Activated CD8-positive, alpha-beta T cell treated with anti-CD3 and anti-CD28 coated beads for 36 hours (primary cell): ENCODE data around the gene ALDH1A2. TPM values are rescaled to one million over a fixed set of nuclear protein-coding genes. Genes with fewer than 3 reads are reported as not detected.
"Not testable (repeated sequence)": the region's sequence is repeated elsewhere in the genome, so short reads cannot be mapped to it uniquely, and the experiment has no call there.

ENCODE experiments used
- ATAC-seq: fragments of 200-7000 bp; cut with Tn5 transposase; one replicate; pipeline ENCODE4 v1.10.0; 2021; ENCODE audit warnings: mild to moderate bottlenecking, moderate library complexity
- CTCF ChIA-PET: fragments of 350-600 bp; sonication (Branson Sonifier 250); formaldehyde crosslinking; loops from one replicate; lab custom pipeline; 2021; ENCODE audit warnings: antibody characterized with exemption; lab: Charles Lee
- POLR2A ChIA-PET: fragments of 350-600 bp; sonication (Branson Sonifier 250); formaldehyde crosslinking; loops from one replicate; lab custom pipeline; 2021; ENCODE audit warnings: antibody characterized with exemption; lab: Charles Lee
- DNase-seq: peaks from one replicate; pipeline ENCODE4 v3.0.0-alpha.2; 2020
- H3K27ac Mint-ChIP-seq: one replicate; pipeline ENCODE4 v1.8.0; 2021; ENCODE audit warnings: mild to moderate bottlenecking, mixed read lengths
- H3K27me3 Mint-ChIP-seq: one replicate; pipeline ENCODE4 v1.8.0; 2021; ENCODE audit warnings: mixed read lengths
- H3K36me3 Mint-ChIP-seq: one replicate; pipeline ENCODE4 v1.8.0; 2021; ENCODE audit warnings: low read depth, mixed read lengths
- H3K4me1 Mint-ChIP-seq: one replicate; pipeline ENCODE4 v1.8.0; 2021; ENCODE audit warnings: low read depth, mixed read lengths
- H3K4me3 Mint-ChIP-seq: one replicate; pipeline ENCODE4 v1.8.0; 2021; ENCODE audit warnings: mild to moderate bottlenecking, moderate library complexity, mixed read lengths
- H3K9me3 Mint-ChIP-seq: one replicate; pipeline ENCODE4 v1.8.0; 2021; ENCODE audit warnings: mixed read lengths
- intact Hi-C: fragments of 100-400 bp; cut with micrococcal nuclease; formaldehyde crosslinking; loops from one replicate; pipeline ENCODE4 v1.10.0; 2022
- total RNA-seq, 2 experiments: library from RNA; stranded (reverse); gene quantifications; one replicate each; pipeline ENCODE4 v1.2.3, GENCODE V29; 2021
- TF ChIP-seq, protein P1 (sequence below): fragments of 200-600 bp; IDR thresholded peaks from one replicate; pipeline ENCODE4 v1.8.0; 2022; ENCODE audit warnings: antibody characterized with exemption, mild to moderate bottlenecking

Gene ALDH1A2
- total RNA-seq, 2 experiments from 2014 or later = 0.47 to 1.4 TPM

DNA sequence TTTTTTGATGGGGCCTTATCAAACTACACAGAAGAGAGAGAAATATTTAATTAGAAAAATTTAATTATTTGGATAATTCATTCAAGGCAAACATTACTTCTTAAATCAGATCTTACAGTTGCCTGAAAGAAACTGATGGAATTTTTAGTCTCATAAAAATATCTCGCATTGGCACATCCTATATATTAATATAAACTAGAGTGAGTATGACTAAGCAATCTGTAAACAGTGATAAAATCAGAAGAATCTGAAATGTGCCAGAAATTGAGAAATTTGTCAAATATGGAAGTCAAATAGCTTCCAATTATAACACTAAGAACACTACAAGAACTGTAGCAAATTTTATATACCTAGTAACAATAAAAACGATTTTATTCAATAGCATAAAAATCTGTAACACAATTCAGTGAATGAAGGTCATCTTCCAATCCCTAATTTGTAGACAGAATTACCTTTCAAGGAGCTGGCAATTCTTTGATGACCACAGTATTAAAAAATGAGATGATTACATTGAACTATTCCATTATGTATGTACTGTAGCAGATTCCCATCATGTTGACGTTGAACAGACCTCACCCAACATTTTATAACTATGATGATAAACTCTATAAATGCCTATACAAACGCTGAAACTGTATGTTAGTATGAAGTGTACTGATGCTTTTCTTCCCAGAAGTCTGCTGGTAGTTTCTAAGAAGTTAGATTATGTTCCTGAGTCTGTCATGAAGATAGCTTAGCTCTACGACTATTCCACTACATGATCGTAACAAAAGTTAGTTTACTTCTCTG is 63.0 kb downstream of the ALDH1A2 start:
- peaks cover 26% of the 10 kb centered on the region for H3K27me3 Mint-ChIP-seq

DNA sequence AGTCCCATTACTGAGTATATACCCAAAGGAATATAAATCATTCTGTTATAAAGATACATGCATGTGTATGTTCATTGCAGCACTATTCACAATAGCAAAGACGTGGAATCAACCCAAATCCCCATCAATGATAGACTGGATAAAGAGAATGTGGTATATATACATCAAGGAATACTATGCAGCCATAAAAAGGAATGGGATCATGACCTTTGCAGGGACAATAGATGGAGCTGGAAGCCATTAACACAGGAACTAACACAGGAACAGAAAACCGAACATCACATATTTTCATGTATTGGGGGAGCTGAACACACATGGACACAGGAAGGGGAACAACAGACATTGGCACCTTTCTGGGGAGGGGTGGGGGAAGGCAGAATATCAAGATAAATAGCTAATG is 65.8 kb downstream of the ALDH1A2 start:
- intact Hi-C loops, H3K4me1 Mint-ChIP-seq, CTCF ChIA-PET, POLR2A ChIA-PET, ATAC-seq, H3K27ac Mint-ChIP-seq, DNase-seq, H3K36me3 Mint-ChIP-seq, H3K9me3 Mint-ChIP-seq, H3K4me3 Mint-ChIP-seq: not testable (repeated sequence)
- peaks cover 28% of the 10 kb centered on the region for H3K27me3 Mint-ChIP-seq

More for the DNA sequence above, 63.0 kb downstream of the ALDH1A2 start:
- DNase-seq (no peak), ATAC-seq (no peak)
- intact Hi-C loops = no loop called here
- TF ChIP-seq, protein P1, sequence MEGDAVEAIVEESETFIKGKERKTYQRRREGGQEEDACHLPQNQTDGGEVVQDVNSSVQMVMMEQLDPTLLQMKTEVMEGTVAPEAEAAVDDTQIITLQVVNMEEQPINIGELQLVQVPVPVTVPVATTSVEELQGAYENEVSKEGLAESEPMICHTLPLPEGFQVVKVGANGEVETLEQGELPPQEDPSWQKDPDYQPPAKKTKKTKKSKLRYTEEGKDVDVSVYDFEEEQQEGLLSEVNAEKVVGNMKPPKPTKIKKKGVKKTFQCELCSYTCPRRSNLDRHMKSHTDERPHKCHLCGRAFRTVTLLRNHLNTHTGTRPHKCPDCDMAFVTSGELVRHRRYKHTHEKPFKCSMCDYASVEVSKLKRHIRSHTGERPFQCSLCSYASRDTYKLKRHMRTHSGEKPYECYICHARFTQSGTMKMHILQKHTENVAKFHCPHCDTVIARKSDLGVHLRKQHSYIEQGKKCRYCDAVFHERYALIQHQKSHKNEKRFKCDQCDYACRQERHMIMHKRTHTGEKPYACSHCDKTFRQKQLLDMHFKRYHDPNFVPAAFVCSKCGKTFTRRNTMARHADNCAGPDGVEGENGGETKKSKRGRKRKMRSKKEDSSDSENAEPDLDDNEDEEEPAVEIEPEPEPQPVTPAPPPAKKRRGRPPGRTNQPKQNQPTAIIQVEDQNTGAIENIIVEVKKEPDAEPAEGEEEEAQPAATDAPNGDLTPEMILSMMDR = no peak
- ChIA-PET POLR2A (no interaction called here), CTCF (no interaction called here)
- no peaks in the 10 kb centered on the region for H3K4me1 Mint-ChIP-seq
- no peaks in the 10 kb centered on the region for H3K36me3 Mint-ChIP-seq
- peaks cover 5% of the 10 kb centered on the region for H3K9me3 Mint-ChIP-seq
- H3K27ac Mint-ChIP-seq = no peak overlapping the region
- H3K4me3 Mint-ChIP-seq = no peak overlapping the region

DNA sequence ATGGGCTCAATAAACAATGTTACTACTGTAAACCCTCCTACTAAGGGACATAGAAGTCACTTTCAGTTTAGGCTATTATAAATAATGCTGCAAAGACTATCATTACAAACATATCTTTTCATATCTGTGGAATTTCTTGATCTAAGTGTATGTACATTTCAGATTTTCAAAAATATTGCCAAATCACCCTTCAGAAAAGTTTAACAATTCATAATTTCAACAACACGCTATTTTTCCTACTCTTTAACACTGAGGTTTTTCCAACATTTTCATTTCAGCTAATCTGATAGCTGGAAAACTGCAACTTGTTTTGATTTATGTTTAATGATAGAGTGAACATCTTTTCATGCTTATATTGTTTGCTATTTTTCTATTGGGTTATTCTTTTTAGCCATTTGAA is 69.0 kb downstream of the ALDH1A2 start:
- Mint-ChIP-seq H3K4me1 (no peaks in the 10 kb centered on the region), H3K27ac (no peak overlapping the region), H3K36me3 (no peaks in the 10 kb centered on the region), H3K9me3 (peaks cover 3% of the 10 kb centered on the region), H3K27me3 (peaks cover 30% of the 10 kb centered on the region), H3K4me3 (no peak overlapping the region)
- DNase-seq (no peak), ATAC-seq (no peak)
- ChIA-PET POLR2A (no interaction called here), CTCF (no interaction called here)
- intact Hi-C loops = no loop called here
- TF ChIP-seq, protein P1 = no peak

DNA sequence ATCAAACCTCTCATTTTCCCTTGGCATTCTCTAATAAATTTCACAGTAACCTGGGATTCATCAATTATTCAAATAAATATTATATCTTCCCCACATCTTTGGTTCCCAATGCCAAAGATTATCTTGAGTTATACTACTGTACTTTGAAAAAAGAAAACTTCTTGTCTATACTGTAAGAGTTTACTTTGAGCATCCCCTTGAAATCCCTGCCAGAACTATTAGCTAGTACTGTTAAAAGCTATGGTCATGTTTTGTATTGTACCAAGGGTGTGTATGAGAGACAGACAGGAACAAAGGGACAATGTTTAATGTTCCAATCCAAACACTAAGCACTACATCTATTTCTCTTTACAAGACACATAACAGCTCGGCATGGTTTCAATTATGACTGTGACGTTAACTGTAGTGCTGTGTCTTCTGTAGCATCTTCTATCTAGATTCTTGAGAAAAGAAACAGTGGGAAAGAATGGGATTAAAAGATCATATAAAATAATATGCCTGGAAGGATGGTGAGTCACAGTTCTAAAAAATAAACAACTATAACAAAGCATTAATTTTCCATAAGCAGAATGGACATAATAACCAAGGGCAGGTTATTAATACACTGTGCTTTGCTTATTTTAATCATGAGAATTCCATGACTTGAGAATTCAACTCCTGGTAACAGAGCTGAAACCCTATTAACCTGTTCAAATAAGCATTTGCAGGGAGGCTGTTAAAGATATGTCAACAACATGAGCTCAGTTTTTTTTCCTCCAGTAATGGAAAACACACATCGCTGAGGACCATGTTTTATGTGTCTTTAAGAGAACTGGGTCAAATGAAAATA is 71.1 kb downstream of the ALDH1A2 start:
- CTCF ChIA-PET = interaction anchor here (1.0 kb wide), 1 partner anchor 261 kb away, joined by 4 read pairs; no protein-coding TSS in a partner anchor
- POLR2A ChIA-PET = no interaction called here
- intact Hi-C loops = no loop called here
- Mint-ChIP-seq H3K27me3 (peaks cover 23% of the 10 kb centered on the region), H3K36me3 (no peaks in the 10 kb centered on the region), H3K4me3 (no peak overlapping the region), H3K4me1 (no peaks in the 10 kb centered on the region), H3K9me3 (peaks cover 3% of the 10 kb centered on the region), H3K27ac (no peak overlapping the region)
- ATAC-seq = no peak
- no peak for DNase-seq
- TF ChIP-seq, protein P1 = no peak

DNA sequence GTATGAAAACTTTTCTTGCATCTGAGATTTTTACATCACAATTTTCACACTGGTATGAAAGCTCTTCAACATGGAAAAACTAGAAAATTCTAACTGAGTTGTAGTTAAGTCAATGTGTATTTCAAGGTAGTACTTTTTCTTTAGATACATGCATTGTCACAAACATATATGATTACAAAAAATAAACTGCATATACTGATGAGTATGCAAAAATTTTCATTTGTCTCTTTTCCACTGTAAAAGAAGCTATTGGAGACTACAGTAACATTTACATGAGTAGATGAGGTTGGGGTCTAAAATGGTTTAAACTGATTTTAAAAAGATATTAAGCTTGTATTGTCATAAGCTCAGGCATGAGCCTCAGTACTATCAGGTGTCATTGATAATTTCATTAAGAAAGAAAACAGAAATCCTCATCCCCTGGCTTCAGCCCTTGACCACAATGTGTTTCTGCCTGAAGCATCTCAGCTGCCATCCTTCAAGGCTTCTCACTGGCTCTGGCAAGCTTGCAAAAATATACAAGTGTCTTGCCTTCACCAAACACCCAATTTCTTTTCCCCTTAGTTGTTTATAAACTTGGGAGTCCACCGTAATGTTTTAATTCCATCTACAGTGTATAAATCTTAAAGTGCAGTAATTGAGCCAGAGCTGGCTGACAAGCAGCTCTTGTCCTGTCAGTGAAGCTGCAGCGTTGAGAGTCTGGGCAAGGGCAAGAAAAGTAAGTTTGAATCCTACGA is 71.9 kb downstream of the ALDH1A2 start:
- no peaks in the 10 kb centered on the region for H3K4me1 Mint-ChIP-seq
- no peaks in the 10 kb centered on the region for H3K9me3 Mint-ChIP-seq
- ChIA-PET POLR2A (no interaction called here), CTCF (interaction anchor here (1.0 kb wide), 1 partner anchor 260 kb away, joined by 4 read pairs; no protein-coding TSS in a partner anchor)
- no peak for DNase-seq
- no peak for ATAC-seq
- TF ChIP-seq, protein P1 = no peak
- H3K4me3 Mint-ChIP-seq = no peak overlapping the region
- H3K27me3 Mint-ChIP-seq = peaks cover 16% of the 10 kb centered on the region
- H3K27ac Mint-ChIP-seq = no peak overlapping the region
- H3K36me3 Mint-ChIP-seq = no peaks in the 10 kb centered on the region
- intact Hi-C loops = no loop called here
